HepG2 (cell line): ENCODE measurements around the gene TRIM7. TPM values are rescaled to one million over a fixed set of nuclear protein-coding genes. Genes with fewer than 3 reads are reported as not detected.

Experiments used
- ARNTL ChIP-seq: sonication (generic); formaldehyde crosslinking; IDR thresholded peaks from 2 replicates; pipeline ENCODE4 v1.4.0; 2020; ENCODE audit warnings: mild to moderate bottlenecking, missing genetic modification reagents
- CBX1 ChIP-seq: IDR thresholded peaks from one replicate; pipeline ENCODE4 v1.6.1; 2016; ENCODE audit warnings: antibody characterized with exemption, low read depth
- CSRNP1 ChIP-seq: sonication (generic); formaldehyde crosslinking; IDR thresholded peaks from 2 replicates; pipeline ENCODE4 v1.8.1; 2023; ENCODE audit warnings: mild to moderate bottlenecking, missing genetic modification reagents
- DMTF1 ChIP-seq: sonication (generic); formaldehyde crosslinking; IDR thresholded peaks from 2 replicates; pipeline ENCODE4 v1.4.0; 2020; ENCODE audit warnings: mild to moderate bottlenecking, missing genetic modification reagents
- GABPB1 ChIP-seq: IDR thresholded peaks from 2 replicates; pipeline ENCODE4 v1.6.1; 2016; ENCODE audit warnings: mild to moderate bottlenecking, missing genetic modification reagents, moderate library complexity, missing compliant biosample characterization
- HOXA7 ChIP-seq: sonication (generic); formaldehyde crosslinking; IDR thresholded peaks from 2 replicates; pipeline ENCODE4 v1.8.1; 2022; ENCODE audit warnings: mild to moderate bottlenecking, missing genetic modification reagents, moderate library complexity
- IRX3 ChIP-seq: sonication (generic); formaldehyde crosslinking; IDR thresholded peaks from 2 replicates; pipeline ENCODE4 v1.8.1; 2023; ENCODE audit warnings: mild to moderate bottlenecking, low read depth, missing genetic modification reagents, borderline replicate concordance
- ISX ChIP-seq: sonication (generic); formaldehyde crosslinking; conservative IDR thresholded peaks from 2 replicates; pipeline ENCODE4 v1.5.0; 2020; ENCODE audit warnings: missing genetic modification reagents
- KLF11 ChIP-seq: IDR thresholded peaks from 2 replicates; pipeline ENCODE4 v1.6.1; 2016; ENCODE audit warnings: missing compliant biosample characterization
- MEIS1 ChIP-seq: sonication (generic); formaldehyde crosslinking; IDR thresholded peaks from 2 replicates; pipeline ENCODE4 v1.9.0; 2021; ENCODE audit warnings: mild to moderate bottlenecking, missing genetic modification reagents, moderate library complexity, borderline replicate concordance
- MXD4 ChIP-seq: IDR thresholded peaks from 2 replicates; pipeline ENCODE4 v1.6.1; 2016; ENCODE audit warnings: mild to moderate bottlenecking, missing biosample characterization, missing genetic modification reagents
- NCOA5 ChIP-seq: sonication (generic); formaldehyde crosslinking; IDR thresholded peaks from 2 replicates; pipeline ENCODE4 v1.4.0; 2020; ENCODE audit warnings: missing genetic modification reagents
- PAF1 ChIP-seq: IDR thresholded peaks from 2 replicates; pipeline ENCODE4 v1.6.1; 2016; ENCODE audit warnings: missing genetic modification reagents, missing compliant biosample characterization
- SMAD3 ChIP-seq: sonication (generic); formaldehyde crosslinking; IDR thresholded peaks from 2 replicates; pipeline ENCODE4 v1.4.0; 2020; ENCODE audit warnings: missing genetic modification reagents
- TFDP1 ChIP-seq: IDR thresholded peaks from 2 replicates; pipeline ENCODE4 v1.6.1; 2016; ENCODE audit warnings: missing compliant biosample characterization, missing genetic modification reagents, borderline replicate concordance
- TOPORS ChIP-seq: sonication (generic); formaldehyde crosslinking; IDR thresholded peaks from 2 replicates; pipeline ENCODE4 v1.8.0; 2023; ENCODE audit warnings: mild to moderate bottlenecking, missing genetic modification reagents
- ZFY ChIP-seq: sonication (generic); formaldehyde crosslinking; IDR thresholded peaks from 2 replicates; pipeline ENCODE4 v1.4.0; 2020; ENCODE audit warnings: missing genetic modification reagents
- ZNF232 ChIP-seq: sonication (generic); formaldehyde crosslinking; IDR thresholded peaks from 2 replicates; pipeline ENCODE4 v1.4.0; 2020; ENCODE audit warnings: missing genetic modification reagents, borderline replicate concordance
- ZNF329 ChIP-seq: sonication (generic); formaldehyde crosslinking; IDR thresholded peaks from 2 replicates; pipeline ENCODE4 v1.9.0; 2021; ENCODE audit warnings: low read depth, mild to moderate bottlenecking, missing genetic modification reagents
- ZNF34 ChIP-seq: sonication (generic); formaldehyde crosslinking; IDR thresholded peaks from 2 replicates; pipeline ENCODE4 v1.4.0; 2020; ENCODE audit warnings: mild to moderate bottlenecking, missing genetic modification reagents, borderline replicate concordance
- ZNF883 ChIP-seq: sonication (generic); formaldehyde crosslinking; IDR thresholded peaks from 2 replicates; pipeline ENCODE4 v1.5.1; 2020; ENCODE audit warnings: mild to moderate bottlenecking, missing genetic modification reagents; ENCODE audit errors: not compliant biosample characterization
- polyA plus RNA-seq, 8 experiments: library from polyadenylated mRNA; depleted of rRNA in 3 of 8; stranded (reverse) in 7 of 8; unstranded in 1 of 8; fragments of >200 nt; fragmentation: Illumina TruSeq in 4 of 8; extraction: Trizol in 4 of 8; gene quantifications; 2 replicates each; pipeline versions ENCODE4 v1.2.1 to v1.2.3, GENCODE V29; 2011 to 2016; ENCODE audit warnings: low read depth in 4 of 8, missing spikeins in 1 of 8, mixed read lengths in 1 of 8; ENCODE audit not compliant: insufficient read depth in 1 of 8
- total RNA-seq, 5 experiments: library from RNA; depleted of rRNA; stranded (reverse); fragments of >200 nt; fragmentation: Illumina TruSeq; extraction: Trizol; gene quantifications; 2 replicates each; pipeline ENCODE4 v1.2.3, GENCODE V29; 2016; ENCODE audit warnings: low read depth in 1 of 5
- TF ChIP-seq, protein P1 (sequence below): sonication (generic); formaldehyde crosslinking; IDR thresholded peaks from 2 replicates; pipeline ENCODE4 v1.5.1; 2020; ENCODE audit warnings: mild to moderate bottlenecking, missing genetic modification reagents, moderate library complexity

TRIM7 gene
- total and polyA plus RNA-seq, 2 of the 13 experiments (the other 11 are each of a cell fraction or from before 2014, with no cell fraction given): 0.13 TPM; not detected in 1

- no peak for TF ChIP-seq CSRNP1 (CRISPR knock-in tag)
- no peak for TF ChIP-seq GABPB1 (CRISPR knock-in tag)
- TF ChIP-seq HOXA7: no peak
- TF ChIP-seq ZNF329 (CRISPR knock-in tag): 0 out of 2 replicates have a peak, but pooled peaks have one; percentile 23
- no peak for TF ChIP-seq NCOA5 (CRISPR knock-in tag)
- 0 out of 2 replicates have a peak, but pooled peaks have one; percentile 12 for TF ChIP-seq ISX (CRISPR knock-in tag)
- 0 out of 2 replicates have a peak, but pooled peaks have one; percentile 1 for TF ChIP-seq MXD4 (CRISPR knock-in tag)
- 0 out of 2 replicates have a peak, but pooled peaks have one; percentile 8 for TF ChIP-seq KLF11 (CRISPR knock-in tag)
- TF ChIP-seq MEIS1 (CRISPR knock-in tag): peak; percentile 7; the same call in 1 of the 2 replicates
- TF ChIP-seq SMAD3 (CRISPR knock-in tag): no peak
- peak; percentile 6; the same call in 1 of the 2 replicates for TF ChIP-seq ZNF232 (CRISPR knock-in tag)
- TF ChIP-seq ZNF34 (CRISPR knock-in tag): peak; percentile 24; the same call in 1 of the 2 replicates
- TF ChIP-seq ARNTL (CRISPR knock-in tag): peak; percentile 27; the same call in 1 of the 2 replicates
- 0 out of 2 replicates have a peak, but pooled peaks have one; percentile 1 for TF ChIP-seq DMTF1 (CRISPR knock-in tag)
- TF ChIP-seq PAF1 (CRISPR knock-in tag): no peak
- 0 out of 2 replicates have a peak, but pooled peaks have one; percentile 14 for TF ChIP-seq TFDP1
- TF ChIP-seq, protein P1, sequence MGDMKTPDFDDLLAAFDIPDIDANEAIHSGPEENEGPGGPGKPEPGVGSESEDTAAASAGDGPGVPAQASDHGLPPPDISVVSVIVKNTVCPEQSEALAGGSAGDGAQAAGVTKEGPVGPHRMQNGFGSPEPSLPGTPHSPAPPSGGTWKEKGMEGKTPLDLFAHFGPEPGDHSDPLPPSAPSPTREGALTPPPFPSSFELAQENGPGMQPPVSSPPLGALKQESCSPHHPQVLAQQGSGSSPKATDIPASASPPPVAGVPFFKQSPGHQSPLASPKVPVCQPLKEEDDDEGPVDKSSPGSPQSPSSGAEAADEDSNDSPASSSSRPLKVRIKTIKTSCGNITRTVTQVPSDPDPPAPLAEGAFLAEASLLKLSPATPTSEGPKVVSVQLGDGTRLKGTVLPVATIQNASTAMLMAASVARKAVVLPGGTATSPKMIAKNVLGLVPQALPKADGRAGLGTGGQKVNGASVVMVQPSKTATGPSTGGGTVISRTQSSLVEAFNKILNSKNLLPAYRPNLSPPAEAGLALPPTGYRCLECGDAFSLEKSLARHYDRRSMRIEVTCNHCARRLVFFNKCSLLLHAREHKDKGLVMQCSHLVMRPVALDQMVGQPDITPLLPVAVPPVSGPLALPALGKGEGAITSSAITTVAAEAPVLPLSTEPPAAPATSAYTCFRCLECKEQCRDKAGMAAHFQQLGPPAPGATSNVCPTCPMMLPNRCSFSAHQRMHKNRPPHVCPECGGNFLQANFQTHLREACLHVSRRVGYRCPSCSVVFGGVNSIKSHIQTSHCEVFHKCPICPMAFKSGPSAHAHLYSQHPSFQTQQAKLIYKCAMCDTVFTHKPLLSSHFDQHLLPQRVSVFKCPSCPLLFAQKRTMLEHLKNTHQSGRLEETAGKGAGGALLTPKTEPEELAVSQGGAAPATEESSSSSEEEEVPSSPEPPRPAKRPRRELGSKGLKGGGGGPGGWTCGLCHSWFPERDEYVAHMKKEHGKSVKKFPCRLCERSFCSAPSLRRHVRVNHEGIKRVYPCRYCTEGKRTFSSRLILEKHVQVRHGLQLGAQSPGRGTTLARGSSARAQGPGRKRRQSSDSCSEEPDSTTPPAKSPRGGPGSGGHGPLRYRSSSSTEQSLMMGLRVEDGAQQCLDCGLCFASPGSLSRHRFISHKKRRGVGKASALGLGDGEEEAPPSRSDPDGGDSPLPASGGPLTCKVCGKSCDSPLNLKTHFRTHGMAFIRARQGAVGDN (CRISPR knock-in tag): peak; percentile 19
- TF ChIP-seq CBX1: peak; percentile 10
- peak; percentile 12; the same call in 1 of the 2 replicates for TF ChIP-seq ZFY
- TF ChIP-seq TOPORS: no peak
- no peak for TF ChIP-seq IRX3 (CRISPR knock-in tag)
- peak; percentile 7 for TF ChIP-seq ZNF883 (CRISPR knock-in tag)
- TF ChIP-seq, all 625 proteins: peak for 20
Observed at GRCh38 chr5:181222630-181223057, 17.6 kb upstream of the TRIM7 start (continued).
